A673 (cell line): ENCODE measurements around the gene PRR5.

Source experiments
- EZH2 ChIP-seq: fragments of 200-600 bp; sonication (generic); IDR thresholded peaks from 2 replicates; pipeline ENCODE4 v1.6.1; 2017; ENCODE audit warnings: borderline replicate concordance, low read depth, mild to moderate bottlenecking, mixed read lengths, antibody characterized with exemption, low read length; ENCODE audit not compliant: poor library complexity, severe bottlenecking
- TF ChIP-seq, protein P1 (sequence below): fragments of 300-800, 200-600 bp; sonication (generic); conservative IDR thresholded peaks from 2 replicates; pipeline ENCODE4 v1.5.1; 2017; ENCODE audit warnings: low read depth, mild to moderate bottlenecking, antibody characterized with exemption, low read length, moderate library complexity, mixed read lengths

DNA sequence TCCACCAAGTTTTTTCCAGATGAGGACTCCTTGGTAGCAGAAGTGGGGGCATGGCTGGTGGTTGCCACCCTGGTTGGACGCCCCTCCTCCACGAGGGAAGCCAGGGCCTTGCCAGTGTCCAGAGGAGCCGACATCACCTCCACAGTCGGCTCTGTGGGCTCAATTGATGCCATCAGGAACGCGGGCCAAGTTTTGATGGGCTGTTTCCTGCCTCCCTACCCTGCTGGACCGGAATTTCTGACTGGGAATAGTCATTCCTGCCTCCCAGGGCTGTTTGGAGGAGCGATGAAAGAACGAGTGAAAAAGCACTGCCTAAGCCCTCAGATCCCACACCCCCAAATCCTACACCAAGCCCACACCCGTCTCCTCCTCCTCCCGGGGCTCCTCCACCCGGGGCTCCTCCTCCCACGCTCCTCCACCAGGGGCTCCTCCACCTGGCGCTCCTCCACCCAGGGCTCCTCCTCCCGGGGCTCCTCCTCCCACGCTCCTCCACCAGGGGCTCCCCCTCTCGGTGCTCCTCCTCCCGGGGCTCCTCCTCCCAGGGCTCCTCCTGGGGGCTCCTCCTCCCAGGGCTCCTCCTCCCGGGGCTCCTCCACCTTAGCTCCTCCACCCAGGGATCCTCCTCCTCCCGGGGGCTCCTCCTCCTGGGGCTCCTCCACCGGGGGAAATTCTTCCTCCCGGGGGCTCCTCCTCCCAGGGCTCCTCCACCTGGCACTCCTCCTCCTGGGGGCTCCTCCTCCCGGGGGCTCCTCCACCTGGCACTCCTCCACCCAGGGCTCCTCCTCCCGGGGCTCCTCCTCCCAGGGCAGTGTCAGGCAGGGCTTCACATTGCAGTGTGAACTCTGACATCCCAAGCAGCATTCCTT is 10.0 kb upstream of the PRR5 start:
- TF ChIP-seq, protein P1, sequence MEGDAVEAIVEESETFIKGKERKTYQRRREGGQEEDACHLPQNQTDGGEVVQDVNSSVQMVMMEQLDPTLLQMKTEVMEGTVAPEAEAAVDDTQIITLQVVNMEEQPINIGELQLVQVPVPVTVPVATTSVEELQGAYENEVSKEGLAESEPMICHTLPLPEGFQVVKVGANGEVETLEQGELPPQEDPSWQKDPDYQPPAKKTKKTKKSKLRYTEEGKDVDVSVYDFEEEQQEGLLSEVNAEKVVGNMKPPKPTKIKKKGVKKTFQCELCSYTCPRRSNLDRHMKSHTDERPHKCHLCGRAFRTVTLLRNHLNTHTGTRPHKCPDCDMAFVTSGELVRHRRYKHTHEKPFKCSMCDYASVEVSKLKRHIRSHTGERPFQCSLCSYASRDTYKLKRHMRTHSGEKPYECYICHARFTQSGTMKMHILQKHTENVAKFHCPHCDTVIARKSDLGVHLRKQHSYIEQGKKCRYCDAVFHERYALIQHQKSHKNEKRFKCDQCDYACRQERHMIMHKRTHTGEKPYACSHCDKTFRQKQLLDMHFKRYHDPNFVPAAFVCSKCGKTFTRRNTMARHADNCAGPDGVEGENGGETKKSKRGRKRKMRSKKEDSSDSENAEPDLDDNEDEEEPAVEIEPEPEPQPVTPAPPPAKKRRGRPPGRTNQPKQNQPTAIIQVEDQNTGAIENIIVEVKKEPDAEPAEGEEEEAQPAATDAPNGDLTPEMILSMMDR = no peak
- no peak for TF ChIP-seq EZH2
